Stimulated activated CD4-positive, alpha-beta T cell treated with anti-CD3 and anti-CD28 coated beads, Interleukin-15, amount 100 ng/mL, for 48 hours (primary cell): Measurements from ENCODE around the gene ZNF454.

Experiments used
- DNase-seq, 2 donors: peaks; one replicate each; pipeline ENCODE4 v3.0.0-alpha.2; 2020; ENCODE audit warnings: low read depth in 2 of 2

The ZNF454 gene

DNA sequence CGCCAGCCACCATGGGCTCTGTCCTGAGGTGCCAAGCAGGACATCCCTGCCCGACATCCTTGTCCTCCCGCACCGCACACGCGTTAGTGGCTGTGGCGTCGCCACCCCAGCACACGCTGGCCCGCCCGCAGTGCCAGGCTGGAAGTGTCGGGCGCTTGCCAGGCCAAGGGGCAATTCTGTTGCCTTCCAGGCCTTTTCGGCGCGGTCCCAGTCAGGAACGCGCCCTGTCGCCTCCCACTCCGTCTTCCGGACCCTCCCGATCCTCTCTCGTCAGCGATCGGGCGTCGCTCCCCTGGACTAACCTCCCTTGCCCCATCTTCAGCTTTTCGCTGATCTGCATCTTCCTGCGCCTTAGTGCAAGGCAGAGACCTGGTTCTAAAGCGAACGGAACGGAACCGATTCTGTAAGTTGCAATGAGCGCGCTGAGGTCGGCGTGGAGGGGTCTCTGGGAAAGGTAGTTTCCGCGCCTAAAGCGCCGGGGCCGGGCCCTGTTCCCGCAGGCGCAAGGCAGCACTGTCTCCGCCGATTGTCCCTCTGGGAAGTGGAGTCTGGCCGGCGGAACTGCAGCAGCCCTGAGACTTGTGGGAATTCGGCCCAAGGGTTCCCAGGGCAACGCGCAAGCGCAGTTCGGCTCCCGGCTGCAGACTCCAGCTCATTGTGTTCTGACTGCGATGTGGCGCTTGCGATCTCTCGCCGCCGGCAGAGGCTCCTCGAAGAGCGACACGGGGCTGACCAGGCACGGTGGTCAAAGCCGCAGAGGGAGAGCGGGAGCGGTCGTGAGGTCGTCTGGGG, at the start of gene ZNF454:
ZNF454 (plus strand) TSS at position 630 of the 792 bp plus-strand sequence. CDS start 1,594 bp downstream, outside the sequence.
- no peak for DNase-seq

DNA sequence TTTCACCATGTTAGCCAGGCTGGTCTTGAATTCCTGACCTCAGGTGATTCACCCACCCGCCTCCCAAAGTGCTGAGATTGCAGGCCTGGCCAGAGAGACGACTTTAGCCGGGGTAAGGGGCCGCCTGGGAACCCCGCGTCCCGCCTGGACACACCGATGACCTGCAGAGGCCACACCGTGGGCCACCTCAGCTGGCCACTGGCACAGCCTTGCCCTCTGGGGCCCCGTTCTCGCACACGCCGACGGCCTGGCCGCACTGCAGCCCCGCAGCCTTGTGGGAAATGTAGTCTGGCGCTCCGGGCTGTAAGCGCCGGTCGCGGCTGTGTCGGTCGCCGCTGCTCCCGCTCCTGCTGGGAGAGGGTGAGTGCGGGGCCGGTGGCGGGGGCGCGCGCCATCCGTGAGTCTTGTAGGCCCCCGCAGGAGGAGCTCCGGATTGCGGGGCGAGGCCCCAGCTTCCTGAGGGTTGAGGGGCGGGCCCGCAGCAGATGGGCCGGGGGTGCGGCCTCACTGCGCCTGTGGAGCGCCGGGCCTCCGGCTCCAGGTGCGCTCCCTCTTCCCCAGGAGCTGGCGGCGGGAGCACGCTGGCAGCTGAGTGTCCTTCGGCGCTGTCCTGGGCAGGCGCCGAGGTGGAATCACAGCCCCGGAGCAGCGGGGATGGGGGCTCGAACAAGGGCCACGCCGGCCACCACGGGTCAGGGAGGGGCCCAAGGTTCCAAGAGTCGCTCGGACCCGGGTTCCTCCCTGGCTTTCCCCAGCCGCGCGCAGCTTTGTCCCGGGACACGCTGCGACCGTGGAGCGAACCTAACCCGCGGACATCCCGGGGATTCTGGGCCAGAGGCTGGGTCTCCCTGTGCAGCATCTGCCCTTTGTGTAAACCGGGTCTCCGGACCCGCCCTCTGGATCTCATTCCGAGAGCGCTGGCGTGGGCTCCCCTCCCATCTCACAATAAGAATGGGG, 45.1 kb upstream of the ZNF454 start, which contains the start of gene ZFP2:
ZFP2 (plus strand) TSS at position 299 of the 957 bp plus-strand sequence. CDS start 35,401 bp downstream, outside the sequence.
- peak in 1 of 2 donors; percentile 16 for DNase-seq

DNA sequence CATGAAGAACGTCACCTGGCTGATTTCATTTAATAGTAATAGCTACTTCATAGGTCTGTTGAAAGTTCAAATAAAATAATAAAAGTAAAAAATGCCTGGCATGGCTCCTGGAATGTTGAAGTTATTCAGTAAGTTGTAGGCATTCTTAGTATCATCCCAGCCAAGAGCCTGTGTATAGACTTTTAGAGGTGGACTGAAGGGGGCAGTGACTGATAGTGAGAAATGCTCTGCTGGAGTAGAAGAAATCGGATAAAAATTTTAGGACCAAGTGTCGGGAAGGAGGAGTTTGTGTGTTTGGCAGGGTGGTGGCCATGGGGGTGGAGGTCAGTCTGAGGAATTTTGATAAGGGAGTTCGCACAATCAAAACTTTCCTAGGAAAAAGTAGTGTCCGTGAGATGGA, 41.7 kb upstream of the ZNF454 start:
- no peak for DNase-seq

DNA sequence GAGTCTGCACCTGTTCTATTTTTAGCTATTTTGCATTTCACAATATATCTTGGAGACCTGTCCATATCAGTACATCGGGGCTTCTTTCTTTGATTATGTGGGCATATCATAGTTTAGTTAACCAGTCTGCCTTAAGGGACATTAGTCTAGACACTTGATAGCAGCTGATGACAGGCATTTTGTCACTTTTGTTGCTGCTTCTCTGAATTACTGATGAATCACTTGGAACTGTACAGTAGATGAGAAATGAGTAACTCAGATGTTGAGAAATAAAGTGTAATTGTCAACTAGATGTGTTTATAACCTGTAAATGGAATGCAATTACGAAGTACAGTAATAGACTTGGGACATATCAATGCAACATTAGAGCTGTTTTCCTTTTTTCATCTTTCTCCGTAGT, 38.1 kb upstream of the ZNF454 start:
- no peak for DNase-seq

DNA sequence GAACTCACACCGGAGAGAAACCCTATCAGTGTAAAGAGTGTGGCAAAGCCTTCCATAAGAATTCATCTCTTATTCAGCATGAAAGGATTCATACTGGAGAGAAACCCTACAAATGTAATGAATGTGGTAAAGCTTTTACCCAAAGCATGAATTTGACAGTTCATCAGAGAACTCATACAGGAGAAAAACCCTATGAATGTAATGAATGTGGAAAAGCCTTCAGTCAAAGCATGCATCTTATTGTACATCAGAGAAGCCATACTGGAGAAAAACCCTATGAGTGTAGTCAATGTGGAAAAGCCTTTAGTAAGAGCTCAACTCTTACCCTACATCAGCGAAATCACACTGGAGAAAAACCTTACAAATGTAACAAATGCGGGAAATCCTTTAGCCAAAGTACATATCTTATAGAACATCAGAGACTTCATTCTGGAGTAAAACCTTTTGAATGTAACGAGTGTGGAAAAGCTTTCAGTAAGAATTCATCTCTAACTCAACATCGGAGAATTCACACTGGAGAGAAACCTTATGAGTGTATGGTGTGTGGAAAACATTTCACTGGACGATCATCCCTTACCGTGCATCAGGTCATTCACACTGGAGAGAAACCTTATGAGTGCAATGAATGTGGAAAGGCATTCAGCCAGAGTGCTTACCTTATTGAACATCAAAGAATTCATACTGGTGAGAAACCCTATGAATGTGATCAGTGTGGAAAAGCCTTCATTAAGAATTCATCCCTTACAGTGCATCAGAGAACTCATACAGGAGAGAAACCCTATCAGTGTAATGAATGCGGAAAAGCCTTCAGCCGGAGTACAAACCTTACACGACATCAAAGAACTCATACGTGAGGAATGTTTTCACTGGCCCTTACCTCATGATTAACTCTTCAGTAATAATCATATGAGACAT, 8.9 kb upstream of the ZNF454 start:
- DNase-seq, result no peak

DNA sequence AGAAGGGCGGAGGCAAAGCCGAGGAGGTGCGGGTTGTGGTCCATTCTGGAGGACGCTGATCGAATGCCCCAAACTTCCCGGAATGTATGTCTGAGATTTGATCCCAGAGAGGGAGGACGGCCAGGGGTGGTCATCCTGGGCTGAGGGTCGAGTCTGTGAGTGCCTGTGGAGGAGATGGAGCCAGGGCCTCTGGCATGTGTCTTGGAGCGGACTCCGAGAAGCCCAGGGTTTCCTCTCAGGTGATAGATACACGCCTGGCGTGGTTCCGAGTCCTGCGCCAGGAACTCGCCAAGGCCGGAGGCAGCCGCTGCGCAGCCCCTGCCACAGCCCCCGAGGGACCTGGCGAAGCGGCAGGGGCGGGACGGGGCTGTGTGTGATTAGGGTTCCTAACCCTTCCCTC, 363 bp downstream of the ZNF454 start:
- DNase-seq, result no peak

DNA sequence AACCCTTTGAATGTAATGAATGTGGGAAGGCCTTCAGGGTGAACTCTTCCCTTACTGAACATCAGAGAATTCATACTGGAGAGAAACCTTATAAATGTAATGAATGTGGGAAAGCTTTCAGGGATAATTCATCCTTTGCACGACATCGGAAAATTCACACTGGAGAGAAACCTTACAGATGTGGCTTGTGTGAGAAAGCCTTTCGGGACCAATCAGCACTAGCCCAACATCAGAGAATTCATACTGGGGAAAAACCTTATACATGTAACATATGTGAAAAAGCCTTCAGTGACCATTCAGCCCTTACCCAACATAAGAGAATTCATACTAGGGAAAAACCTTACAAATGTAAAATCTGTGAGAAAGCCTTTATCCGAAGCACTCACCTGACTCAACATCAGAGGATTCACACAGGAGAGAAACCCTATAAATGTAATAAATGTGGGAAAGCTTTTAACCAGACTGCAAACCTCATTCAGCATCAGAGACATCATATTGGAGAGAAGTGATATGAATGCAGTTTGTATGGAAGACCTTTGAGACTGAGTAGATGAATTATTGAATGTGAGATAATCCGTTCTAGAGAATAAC, 24.6 kb downstream of the ZNF454 start:
- no peak for DNase-seq

DNA sequence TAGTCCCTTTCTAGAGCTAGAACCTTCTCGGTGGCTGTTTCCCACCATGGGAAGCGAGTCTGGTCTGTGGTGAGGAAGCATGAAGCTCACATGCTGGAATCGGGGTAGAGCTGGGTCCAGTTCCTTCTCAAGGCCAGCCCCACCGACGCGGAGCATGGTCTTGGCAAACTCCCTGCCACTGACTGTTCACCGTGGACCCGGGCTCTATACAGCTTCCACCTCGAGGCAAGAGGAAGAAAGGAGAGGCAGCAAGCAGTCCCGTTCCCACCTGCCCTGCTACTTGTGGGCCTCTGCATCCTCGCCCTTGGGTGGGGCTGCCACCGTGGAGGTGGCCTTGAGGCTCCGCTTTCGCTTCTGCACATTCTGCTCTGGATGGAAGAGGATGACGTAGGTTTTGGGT, 40.4 kb downstream of the ZNF454 start:
- no peak for DNase-seq

DNA sequence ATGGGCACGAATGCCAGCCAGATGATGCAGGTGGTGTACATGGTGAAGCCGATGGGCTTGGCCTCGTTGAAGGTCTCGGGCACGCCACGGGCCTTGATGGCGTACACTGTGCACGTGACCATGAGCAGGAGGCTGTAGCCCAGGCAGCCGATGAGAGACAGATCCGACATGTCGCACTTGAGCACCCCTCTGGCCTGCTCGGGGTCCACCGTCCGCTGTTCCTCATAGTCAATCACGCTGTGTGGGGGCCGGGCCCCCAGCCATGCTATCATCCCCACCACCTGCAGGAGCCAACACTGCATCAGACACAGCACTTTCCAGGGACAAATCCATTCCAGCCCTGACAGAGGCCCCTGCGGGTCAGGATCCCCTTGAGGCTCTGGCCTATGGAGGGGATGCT, 41.9 kb downstream of the ZNF454 start:
- DNase-seq, result no peak

DNA sequence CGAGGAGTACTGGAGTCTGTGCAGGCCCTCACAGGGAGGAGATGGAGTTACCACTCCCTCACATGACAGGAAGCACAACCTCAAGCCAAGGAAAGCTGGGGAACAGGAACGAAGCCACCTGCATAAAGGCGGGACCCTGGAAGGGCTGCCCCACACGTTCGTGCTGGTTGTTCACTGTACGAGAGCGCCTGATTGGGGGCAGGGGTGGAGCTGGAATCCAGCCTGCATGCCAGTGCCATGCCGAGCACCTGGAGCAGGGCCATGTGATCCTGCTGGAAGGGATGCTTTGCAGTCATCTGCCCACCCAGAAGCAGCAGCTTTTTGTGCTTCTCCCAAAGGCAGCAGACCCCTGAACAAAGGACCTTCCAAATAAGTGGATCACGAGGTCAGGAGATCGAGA, 42.7 kb downstream of the ZNF454 start:
- DNase-seq, result no peak

DNA sequence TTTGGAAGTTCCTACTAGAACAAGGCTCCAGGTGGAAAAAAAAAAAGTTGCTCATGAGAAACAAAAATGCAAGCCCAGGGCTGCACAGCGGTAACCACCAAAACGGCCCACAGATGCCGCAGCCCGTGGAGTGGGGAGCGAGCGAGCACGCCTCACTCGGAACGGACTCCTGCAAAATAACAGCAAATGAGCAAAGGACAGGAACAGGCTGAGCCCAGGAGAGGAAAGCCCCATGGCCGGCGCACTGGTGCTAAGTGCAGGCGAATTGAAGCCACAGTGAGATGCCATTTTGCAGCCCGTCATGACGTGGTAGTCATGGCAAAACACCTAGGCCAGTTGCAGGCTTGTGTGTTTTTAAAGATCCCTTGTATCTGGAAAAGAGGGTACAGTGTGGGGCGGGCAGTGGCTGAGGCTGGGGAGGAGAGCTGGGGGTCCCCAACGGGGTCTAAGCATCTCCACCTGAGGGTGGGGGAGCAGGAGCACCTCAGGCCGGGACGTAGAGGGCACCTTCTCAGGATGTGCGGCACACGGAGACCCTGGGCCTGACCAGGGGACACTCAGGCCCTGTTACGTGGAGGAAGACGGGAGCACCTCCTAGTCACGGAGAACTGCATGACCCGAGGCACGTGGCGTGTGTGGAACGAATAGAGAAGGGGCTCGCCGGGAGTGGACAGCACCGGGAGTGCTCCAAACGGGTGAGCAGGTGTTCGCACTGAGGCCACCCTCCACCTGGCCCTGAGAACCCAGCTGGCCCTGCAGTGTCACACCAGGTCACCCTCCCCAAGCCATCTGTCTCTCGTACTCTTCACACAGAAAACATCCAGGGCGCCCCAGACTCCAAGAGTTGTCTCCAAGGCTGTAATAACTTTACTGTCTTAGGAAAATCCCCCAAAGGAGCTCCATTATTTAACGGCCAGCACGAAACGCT, 43.4 kb downstream of the ZNF454 start:
- DNase-seq, result no peak

DNA sequence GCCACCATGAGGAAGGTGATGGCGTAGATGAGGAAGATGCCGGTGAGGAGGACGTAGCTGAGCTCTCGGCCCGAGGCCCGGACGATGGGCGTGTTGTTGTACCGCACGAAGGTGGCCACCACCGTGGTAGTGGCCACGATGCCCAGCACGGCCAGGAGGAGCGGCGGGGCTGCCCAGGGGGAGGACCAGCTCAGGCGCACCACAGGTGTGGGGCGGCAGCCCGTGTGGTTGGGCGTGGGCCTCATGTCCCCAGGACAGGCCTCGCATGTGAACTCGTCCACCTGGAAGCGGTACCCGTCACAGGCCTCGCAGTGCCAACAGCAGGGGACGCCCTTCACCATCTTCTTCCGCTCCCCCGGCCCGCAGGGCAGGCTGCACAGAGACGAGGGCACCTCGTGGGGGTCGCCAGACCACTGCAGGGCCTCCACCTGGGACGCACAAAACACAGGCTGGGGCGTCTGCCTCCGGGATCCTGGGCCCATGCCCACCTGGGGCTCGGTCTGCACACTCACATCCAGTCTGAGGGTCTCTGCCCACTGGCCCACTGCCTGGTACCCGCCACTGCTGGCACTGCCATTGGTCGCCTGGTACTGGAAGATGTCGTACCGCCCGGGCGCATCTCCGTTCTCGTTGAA, 45.4 kb downstream of the ZNF454 start:
- no peak for DNase-seq

DNA sequence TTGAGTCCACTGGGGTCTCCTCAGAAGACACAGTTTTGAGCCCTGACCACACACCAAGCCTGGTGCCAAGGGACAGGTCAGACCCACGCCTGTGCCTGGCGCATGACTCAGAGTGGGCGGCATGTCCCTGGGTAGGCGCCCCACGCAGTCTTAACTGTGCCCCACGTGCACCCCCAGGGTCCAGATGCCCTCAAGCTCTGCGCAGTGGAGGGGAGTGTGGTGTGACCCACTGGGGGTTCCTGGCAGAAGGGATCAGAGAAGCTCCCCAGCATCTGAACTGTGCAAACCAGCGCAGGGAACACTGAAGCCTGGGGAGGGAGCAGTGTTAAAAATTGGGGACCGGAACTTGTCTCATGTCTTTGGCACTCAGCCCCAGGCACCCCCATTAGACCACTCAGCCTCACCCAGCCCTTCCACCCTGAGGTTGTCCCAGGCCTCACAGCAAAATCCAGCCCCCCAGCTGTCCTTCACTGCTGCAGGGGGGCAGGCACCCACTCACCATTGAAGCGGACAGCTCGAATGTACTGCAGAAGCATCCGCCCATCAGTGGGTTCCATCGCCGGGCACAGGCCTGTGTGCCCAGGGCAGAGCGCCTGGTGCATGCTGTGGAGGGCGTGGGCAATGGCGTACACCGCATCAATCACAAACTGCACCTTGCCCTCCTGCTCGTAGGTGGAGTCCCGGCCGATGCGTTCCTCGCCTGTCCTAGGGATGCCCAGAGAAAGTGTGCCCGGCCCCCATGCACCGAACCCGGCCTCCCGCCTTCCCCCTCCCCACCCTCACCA, 47.6 kb downstream of the ZNF454 start:
- DNase-seq, result no peak

DNA sequence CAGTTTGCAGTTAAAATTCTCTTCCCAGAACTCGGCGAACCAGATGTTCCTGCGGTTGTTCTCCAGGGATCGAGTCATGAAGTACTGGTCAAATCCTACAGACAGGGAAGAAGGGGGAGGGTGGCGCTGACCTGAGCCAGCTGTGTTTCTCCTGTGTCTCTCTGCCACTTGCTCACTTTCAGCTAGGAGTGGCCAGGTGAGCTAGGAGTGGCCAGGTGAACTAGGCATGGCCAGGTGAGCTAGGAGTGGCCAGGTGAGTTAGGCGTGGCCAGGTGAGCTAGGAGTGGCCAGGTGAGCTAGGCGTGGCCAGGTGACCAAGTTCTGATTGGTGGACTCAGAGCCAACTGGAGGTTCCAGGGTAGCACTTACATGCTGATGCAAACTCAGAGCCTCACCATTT, 48.3 kb downstream of the ZNF454 start:
- no peak for DNase-seq

DNA sequence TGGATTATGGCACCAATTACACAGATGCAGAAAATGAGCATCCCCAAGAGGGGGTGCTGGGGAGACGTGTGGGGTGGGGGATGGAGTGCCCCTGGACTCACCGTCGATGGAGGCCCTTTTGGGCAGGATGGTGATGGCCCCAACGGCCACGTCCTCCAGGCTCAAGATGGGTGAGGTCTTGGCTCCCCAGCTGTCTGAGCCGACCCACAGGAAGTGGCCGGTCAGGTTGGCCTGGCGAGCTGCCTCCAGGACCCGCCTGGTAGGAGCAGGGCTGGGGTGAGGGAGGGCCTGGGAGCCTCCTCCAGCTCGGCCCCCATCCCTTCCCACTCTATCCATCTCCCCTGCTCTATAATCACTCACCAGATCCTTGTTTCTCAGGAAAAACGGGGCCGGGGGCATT, 49.5 kb downstream of the ZNF454 start:
- DNase-seq, result no peak

DNA sequence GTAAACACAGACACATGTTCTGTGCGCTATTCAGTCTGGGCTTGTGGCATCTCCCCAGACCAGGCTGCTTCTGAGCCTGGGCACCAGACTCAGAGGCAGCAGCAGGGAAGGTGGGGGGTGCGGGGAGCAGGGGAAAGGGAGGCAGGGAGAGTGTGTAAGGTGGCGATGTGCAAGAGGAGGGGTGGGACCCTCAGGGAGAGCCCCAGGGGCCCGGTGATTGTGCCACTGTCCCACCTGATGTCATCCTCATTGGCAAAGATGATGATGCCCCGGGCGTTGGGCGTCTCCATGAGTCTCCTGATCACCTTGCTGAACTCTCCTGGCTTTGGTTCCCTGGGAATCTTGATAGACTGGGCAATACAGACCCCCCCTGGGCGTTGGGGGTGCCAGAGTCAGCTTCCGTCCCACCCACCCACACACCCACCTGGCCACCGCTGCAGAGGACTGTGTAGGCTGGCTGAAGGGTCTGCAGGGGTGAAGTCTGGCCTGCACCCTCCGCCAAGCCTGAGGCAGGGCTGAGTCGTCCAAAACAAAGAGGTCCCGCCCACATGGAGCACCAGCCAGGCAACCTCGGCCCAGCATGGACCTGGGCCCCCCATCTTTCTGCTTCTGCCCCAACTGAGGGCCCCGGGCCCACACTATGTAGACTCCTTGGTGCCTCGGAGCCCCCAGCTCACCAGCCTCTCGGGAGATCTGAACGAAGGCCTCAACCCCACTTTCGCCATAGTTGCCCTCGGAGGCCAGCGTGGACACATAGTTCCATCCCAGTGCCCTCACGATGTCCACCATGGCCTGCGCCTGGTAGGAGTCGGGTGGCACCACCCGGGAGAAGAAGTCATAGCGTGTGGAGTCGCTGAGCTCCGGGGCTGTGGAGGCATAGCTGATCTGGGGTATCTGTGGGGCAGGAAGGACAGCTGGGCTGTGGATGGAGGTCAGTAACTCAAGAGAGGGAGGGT, 50.5 kb downstream of the ZNF454 start:
- no peak for DNase-seq

DNA sequence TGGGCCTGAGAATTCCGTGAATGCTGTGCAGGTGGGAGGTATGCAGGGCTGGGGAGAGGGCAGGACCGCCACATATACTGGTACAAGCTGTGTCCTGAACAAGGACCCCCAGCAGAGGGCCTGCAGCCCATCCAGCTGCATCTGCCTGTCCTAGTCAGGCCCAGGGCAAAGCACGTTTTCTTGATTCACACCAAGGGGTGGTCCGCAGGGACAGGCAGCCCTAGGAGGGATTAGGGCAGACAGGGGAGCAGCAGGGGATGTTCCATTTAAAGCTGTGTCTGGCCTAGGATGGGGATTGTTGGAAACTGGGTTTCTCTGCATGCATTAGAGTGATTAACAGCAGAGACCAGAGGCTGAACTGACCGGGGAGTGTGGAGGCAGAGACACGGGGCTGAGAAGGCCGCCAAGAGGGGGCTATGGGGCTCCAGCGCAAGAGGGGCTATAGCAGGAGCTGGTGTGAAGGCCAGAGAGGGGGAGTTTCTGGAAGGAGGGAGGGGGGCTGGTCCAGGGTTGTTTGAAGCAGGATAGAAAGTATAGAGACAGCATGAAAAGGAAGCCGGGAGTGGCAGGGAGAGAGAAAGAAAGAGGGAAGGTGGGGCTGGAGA, 51.4 kb downstream of the ZNF454 start:
- no peak for DNase-seq
